ENCODE measurements around the gene YPEL1.
"Not testable (repeated sequence)": the region's sequence is repeated elsewhere in the genome, so short reads cannot be mapped to it uniquely, and the experiment has no call there.

The YPEL1 gene

DNA sequence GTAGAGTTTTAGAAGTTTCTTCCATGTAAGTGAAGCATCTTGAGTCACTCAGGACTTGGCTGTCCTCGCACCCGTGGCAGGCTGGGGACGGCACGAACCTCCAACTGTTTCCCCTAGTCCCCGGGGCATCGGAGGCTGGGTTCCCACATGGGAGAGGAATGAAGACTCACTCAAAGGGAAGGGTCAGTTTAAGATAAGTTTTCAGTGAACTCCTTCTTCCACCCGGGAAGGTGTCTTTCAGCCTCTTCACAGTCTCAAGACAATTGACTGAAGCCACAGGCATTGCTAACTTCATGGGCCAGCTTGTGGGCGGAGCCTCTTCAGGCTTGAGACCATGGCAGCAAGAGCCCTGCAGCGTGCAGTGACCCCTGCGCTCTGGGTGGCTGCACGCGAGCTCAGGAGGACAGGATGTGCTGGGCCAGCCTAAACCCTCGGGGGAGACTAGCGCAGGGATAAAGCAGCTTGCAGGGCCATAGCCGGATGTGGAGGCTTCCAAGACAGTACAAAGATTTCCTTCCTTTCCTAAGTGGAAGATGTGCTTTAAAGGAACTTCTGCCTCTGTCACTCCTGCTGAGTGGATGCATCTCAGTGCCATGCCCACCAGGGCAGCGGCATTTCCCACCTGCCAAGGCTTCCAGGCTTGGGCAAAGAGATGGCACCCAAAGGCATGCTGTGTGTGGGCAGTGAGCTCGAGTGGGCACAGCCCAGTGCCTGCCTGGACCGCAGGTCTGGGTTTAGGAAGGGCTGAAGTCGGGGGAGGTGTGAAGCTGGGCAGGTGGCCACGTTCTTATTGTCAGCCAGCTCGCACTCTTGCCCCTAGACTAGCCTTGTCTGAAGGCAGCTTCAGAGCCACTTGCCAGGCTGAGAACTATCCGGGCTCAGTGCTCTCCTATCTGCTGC lies 36.9 kb downstream of the YPEL1 start:
- DNase-seq: no peak

GRCh38 chr22:21697880-21698279 lies 37.7 kb downstream of the YPEL1 start:
- DNase-seq: no peak

DNA sequence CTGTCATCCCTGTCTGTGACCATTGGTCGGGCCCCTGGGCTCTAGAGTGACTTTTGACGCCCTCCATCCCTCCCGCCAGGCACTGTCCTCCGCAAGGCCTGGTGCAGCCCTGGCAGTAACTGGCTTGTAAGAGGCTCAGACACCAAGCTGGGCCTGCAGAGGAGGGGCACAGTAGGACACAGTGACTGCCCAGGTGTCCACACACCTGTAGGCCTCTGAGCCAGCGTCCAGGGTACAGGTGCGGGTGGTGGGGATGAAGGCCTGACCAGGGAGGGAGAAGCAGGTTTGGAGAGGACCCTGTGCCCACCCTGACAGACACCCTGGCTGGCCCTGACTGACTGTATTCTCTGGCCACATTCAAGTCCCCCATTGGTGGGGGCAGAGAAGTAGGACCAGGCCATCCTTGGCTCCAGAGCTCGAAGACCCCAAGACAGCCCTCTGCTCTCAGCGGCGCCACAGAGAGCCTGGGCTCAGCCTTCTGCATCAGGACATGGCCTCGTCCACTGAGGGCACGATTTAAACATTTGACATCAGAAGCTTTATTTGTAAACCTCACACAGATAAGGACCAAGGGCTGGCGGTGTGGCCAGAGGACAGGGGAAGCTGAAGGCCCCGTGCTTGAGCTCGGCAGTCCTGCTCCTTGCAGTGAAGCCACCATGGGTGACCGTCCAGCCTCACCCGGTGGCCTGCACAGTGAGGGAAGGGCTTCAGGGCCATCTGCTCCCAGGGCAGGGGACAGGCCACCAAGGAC lies 38.4 kb downstream of the YPEL1 start:
- no peak for DNase-seq

DNA sequence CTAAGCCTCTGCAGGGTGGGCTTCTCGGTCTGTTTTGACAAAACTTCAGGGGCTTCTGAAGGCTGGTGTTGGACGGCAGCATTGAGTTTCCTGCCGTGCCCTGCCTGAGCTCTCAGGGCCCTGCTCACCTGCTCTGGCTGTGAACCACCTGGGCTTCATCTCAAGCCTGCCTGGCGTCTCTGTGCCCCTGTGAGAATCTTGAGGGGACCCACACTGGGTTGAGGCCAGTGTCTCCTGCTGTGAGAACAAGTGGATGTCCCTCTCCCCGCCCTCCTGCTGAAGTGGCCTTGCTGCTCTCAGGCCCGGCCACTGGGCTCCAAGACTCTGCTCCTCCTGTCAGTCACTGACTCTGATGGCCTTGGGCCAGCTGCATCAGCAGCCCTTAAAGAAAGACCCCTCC lies 39.5 kb downstream of the YPEL1 start:
- no peak for DNase-seq

DNA sequence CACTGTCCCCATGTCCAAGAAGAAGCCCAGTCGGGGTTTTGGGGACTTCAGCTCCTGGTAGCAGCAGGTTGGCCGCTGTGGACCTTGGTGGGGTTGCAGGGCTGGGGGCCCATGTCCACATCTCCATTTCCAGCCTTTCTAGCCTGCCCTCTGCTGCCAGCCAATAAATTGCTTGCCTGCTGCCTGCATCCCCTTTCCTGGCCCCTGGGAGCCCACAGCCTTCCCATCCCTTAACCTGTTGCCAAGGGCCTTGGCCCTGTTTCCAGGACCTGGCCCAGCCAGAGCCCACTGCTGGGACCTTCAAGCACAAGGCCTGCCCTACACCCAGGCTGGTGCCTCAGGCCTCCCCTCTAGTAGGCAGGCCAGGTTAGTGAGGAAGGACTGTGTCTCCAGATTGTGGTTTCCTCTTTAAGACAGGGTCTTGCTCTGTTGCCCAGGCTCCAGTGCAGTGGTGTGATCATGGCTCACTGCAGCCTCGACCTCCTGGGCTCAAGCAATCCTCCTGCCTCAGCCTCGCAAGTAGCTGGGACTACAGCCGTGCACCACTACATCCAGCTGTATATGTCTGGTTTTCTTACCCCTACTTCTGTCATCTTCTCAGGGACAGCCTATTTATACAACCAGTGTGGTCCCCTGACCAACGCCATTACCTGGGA lies 40.0 kb downstream of the YPEL1 start:
- no peak for DNase-seq

DNA sequence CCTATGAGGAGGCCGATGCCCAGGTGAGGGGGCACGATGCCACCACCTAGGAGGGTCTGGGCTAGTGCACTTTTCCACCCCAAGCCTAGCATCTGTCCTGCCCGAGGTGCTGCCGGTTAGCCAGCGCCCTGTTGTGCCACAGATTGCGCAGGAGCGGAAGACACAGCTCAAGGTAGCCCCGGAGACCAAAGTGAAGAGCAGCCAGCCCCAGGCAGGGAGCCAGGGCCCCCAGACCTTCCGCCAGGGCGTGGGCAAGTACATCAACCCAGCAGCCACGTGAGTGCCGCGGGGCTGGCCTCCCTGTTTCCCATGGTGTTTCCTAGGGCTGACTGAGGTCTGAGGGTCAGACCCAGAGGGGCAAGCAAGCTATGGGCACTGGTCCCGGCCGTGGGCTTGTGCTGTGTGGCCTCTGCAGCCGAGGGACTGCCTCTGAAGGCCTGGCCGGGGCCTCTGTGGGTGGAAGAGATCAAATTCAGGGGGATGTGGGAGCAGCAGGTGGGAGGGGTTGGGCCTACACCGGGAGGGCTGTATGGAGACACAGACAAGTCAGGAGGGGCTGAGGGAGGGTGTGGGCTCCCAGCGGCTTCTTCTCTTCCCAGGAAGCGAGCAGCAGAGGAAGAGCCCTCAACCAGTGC lies 40.7 kb downstream of the YPEL1 start:
- no peak for DNase-seq

DNA sequence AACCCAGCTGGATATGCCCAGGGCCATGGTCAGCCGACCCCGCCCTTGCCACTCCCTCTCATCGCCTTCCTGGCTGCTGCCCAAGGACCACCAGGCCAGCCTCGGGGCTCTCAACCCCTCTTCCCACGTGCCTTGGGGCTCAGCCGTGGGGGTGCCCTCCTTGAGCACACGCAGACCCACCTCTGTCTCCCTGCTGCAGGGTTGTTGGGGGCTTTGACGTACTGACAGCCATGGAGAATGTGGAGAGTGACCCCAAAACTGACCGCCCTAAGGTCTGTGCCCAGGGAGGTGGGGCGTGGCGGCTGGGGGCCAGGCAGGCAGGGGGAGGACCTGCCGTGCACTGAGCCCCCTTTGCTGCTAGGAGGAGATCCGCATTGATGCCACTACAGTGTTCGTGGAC lies 41.2 kb downstream of the YPEL1 start:
- no peak for DNase-seq

DNA sequence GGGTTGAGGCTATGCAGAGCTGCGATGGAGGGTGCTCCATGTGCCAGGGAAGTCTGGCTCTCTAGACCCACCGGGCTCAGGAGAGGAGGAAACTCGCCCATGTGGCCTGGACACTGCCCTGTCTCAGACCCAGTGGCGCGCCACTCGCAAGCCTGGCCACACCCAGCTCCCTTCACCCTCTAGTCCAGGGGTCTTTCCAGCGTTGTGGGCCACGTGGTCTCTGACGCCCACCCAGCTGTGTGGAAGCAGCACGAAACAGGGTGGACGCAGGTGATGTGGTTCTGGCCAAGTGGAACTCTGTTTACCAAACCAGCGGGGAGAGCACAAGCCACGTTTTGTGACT lies 41.6 kb downstream of the YPEL1 start:
- DNase-seq: no peak

DNA sequence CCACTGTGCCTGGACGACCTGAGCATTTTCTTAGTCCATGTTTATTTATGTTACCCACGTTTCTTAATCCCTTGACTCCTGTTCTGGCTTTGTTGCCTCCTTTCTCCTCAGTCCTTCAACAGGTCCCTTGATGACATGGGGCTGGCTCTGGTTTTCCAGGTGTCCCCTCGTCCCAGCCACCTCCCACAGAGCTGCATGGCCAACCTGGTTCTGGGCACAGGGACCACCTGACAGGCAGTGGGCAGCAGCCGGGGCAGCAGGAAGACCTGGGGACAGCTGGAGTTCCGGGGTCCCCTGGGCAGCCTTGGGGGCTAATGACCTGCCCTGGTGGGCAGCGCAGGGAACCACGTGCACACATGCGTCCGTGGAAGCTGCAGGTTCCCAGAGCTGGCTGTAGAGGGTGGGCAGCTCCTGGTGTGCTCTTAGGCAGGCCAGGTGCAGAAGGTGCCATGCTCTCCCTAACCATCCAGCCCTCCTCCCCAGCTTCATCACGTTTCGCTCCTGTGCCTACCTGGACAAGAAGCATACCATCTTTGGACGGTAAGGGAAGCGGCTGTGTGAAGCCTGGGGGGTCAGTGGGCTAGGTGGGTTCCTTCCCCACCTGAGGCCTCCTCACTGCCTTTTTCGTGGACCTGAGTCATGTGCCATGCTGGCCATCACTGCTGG lies 42.1 kb downstream of the YPEL1 start:
- DNase-seq: no peak

- not testable (repeated sequence) for DNase-seq
These were observed 42.7 kb downstream of the YPEL1 start for GRCh38 chr22:21692856-21693255.

DNA sequence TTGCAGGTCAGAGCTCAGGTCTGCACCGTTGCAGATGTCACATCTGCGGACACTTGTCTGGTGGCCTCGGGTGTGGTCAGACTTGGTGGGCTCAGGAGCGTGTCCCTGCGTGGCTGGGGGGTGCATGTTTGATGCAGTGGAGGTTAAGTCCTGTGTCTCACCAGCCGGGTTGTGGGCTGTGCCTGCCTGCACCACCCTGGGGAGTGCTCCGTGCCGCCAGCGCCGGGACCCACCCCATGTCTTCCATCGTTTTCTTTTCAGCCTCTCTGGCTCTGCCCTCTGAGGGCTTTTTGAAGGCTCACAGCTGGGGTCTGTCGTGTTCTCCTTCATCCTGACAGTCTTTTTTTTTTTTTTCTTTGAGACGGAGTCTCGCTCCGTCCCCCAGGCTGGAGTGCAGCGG lies 43.8 kb downstream of the YPEL1 start:
- no peak for DNase-seq

GRCh38 chr22:21690401-21690801 lies 45.2 kb downstream of the YPEL1 start:
- DNase-seq: no peak

GRCh38 chr22:21688706-21689381 lies 46.8 kb downstream of the YPEL1 start:
- no peak for DNase-seq

- DNase-seq: no peak
These were observed 47.3 kb downstream of the YPEL1 start for GRCh38 chr22:21688341-21688705.

DNA sequence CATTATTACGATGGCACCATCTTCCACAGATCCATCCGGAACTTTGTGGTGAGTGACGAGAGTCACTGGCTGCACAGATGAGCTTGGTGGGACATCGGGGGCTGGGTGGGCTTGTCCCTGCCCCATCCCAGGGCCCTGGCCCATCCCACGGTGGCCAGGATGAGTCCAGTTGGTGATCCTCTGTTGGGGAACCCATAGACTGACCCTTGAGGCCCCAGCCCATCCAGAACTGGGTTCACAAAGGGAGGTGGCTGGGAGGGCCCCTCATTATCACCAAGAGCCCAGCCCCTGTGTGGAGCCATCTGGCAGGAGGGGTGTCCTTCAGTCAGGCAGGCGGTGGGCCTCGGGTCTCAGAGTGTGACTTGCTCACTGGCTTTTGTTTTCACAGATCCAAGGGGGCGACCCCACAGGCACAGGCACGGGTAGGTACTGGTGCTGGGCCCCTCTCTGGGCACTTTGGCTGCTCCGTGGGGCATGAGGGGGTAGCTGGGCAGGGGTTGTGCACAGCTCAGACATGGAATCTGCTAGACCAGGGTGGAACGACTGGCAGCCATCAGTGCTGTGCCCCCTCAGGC lies 47.8 kb downstream of the YPEL1 start:
- DNase-seq: no peak

- no peak for DNase-seq
These were observed 48.8 kb downstream of the YPEL1 start for GRCh38 chr22:21686634-21687393.

GRCh38 chr22:21686193-21686608 lies 49.4 kb downstream of the YPEL1 start:
- no peak for DNase-seq

GRCh38 chr22:21685164-21685513 lies 50.5 kb downstream of the YPEL1 start:
- no peak for DNase-seq

DNA sequence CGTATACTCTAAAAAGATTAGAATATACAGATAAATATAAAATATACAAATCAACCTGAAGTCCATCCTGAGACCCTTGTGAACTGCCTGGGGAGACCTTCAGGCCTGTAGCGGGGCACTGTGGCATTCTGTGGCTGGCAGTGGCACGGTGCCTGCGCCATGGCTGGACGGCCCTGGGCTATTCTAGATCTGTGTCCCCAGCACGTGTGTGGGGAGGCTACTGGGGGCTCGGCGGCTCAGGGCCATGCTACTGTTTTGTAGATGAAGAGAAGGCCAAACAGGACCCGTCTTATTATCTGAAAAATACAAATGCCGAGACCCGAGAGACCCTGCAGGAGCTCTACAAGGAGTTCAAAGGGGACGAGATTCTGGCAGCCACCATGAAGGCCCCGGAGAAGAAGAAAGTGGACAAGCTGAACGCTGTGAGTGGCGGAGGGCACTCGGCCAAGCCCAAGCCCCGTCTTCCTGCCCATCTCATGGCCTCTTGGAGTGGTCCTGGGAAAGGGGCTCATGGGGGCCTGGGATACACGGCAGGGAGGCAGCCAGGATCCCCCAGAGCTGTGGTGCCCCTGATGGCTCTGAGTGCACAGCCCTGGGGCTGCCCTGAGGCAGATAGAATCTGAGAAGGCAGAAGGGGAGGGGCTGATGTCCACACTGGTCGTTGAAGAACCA lies 51.0 kb downstream of the YPEL1 start:
- DNase-seq: no peak

DNA sequence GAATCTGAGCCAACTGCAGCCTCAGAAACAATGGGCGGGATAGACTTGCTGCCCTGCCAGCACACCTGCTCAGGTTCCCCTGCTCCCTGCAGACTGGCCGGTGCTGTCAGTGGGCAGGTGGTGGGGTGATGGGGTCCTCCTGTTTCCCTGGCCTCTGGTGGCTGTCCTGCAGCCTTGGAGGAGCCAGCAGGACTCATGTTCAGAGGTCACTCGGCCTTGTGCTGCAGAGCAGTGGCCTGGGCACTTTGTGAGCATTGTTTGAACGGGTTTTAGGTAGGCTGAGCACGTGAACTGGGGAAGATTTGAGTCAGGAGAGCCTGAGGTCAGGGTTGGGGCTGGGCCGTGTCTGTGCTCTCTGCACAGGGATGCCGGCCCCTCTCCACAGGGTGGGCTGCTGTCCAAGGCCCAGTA lies 52.2 kb downstream of the YPEL1 start:
- no peak for DNase-seq
